Naive thymus-derived CD4-positive, alpha-beta T cell (primary cell): ENCODE results near the gene RPL31. TPM values are rescaled to one million over a fixed set of nuclear protein-coding genes. Genes with fewer than 3 reads are reported as not detected.

Source experiments
- ATAC-seq: fragments of 150-1000 bp; cut with Tn5 transposase; 2 replicates; pipeline ENCODE4 v1.10.0; 2021; ENCODE audit warnings: mild to moderate bottlenecking, moderate library complexity
- CTCF ChIA-PET: fragments of 350-600 bp; sonication (Branson Sonifier 250); formaldehyde crosslinking; loops from one replicate; lab custom pipeline; 2021; ENCODE audit warnings: antibody characterized with exemption; lab: Charles Lee
- POLR2A ChIA-PET: fragments of 350-600 bp; sonication (Branson Sonifier 250); formaldehyde crosslinking; loops from one replicate; lab custom pipeline; 2021; ENCODE audit warnings: antibody characterized with exemption, inconsistent platforms; lab: Charles Lee
- DNase-seq, 9 donors: peaks; one replicate each; pipeline versions ENCODE4 v3.0.0 to v3.0.0-alpha.2; 2020 to 2022; ENCODE audit warnings: mixed read lengths in 1 of 9
- H3K27ac ChIP-seq: one replicate; pipeline ENCODE4 v1.7.0; 2013; ENCODE audit warnings: mild to moderate bottlenecking, low read depth, low read length, moderate library complexity
- H3K27me3 ChIP-seq, 2 donors: one replicate each; pipeline ENCODE4 v1.7.0; 2013; ENCODE audit warnings: low read length in 2 of 2, mild to moderate bottlenecking in 2 of 2, moderate library complexity in 2 of 2; ENCODE audit not compliant: control insufficient read depth in 2 of 2, insufficient read depth in 2 of 2
- H3K36me3 ChIP-seq, 3 experiments: 1 replicate in 2 of 3; 2 replicates in 1 of 3; pipeline ENCODE4 v1.7.0; 2013; ENCODE audit warnings: low read length in 3 of 3, mild to moderate bottlenecking in 3 of 3, moderate library complexity in 1 of 3; ENCODE audit not compliant: insufficient read depth in 3 of 3, control insufficient read depth in 2 of 3
- H3K4me1 ChIP-seq, 2 donors: one replicate each; pipeline ENCODE4 v1.7.0; 2013; ENCODE audit warnings: low read length in 2 of 2, mild to moderate bottlenecking in 2 of 2, moderate library complexity in 1 of 2; ENCODE audit not compliant: control insufficient read depth in 2 of 2, insufficient read depth in 2 of 2
- H3K4me3 ChIP-seq: 2 replicates; pipeline ENCODE4 v1.7.0; 2013; ENCODE audit warnings: mild to moderate bottlenecking, low read length
- H3K9me3 ChIP-seq, 3 experiments: 1 replicate in 2 of 3; 2 replicates in 1 of 3; pipeline ENCODE4 v1.7.0; 2013; ENCODE audit warnings: low read length in 3 of 3; ENCODE audit not compliant: control insufficient read depth in 2 of 3
- H3K27ac Mint-ChIP-seq, 9 donors: one replicate each; pipeline ENCODE4 v1.8.0; 2020 to 2022; ENCODE audit warnings: mixed read lengths in 9 of 9, mild to moderate bottlenecking in 8 of 9, moderate library complexity in 5 of 9, inconsistent platforms in 2 of 9
- H3K27me3 Mint-ChIP-seq, 5 donors: one replicate each; pipeline ENCODE4 v1.8.0; 2021 to 2022; ENCODE audit warnings: mixed read lengths in 5 of 5, mild to moderate bottlenecking in 1 of 5
- H3K36me3 Mint-ChIP-seq, 5 donors: one replicate each; pipeline ENCODE4 v1.8.0; 2020 to 2022; ENCODE audit warnings: mixed read lengths in 5 of 5, mild to moderate bottlenecking in 3 of 5, inconsistent platforms in 1 of 5
- H3K4me1 Mint-ChIP-seq, 7 donors: one replicate each; pipeline ENCODE4 v1.8.0; 2020 to 2022; ENCODE audit warnings: mixed read lengths in 7 of 7, mild to moderate bottlenecking in 3 of 7, inconsistent platforms in 1 of 7
- H3K4me3 Mint-ChIP-seq, 10 donors: one replicate each; pipeline ENCODE4 v1.8.0; 2020 to 2022; ENCODE audit warnings: mild to moderate bottlenecking in 10 of 10, mixed read lengths in 10 of 10, moderate library complexity in 6 of 10, inconsistent platforms in 2 of 10
- H3K9me3 Mint-ChIP-seq, 11 donors: one replicate each; pipeline ENCODE4 v1.8.0; 2020 to 2022; ENCODE audit warnings: mixed read lengths in 11 of 11, mild to moderate bottlenecking in 4 of 11, inconsistent platforms in 1 of 11, moderate library complexity in 1 of 11
- intact Hi-C, 2 donors: fragments of 100-400 bp; cut with micrococcal nuclease; formaldehyde crosslinking; loops; one replicate each; pipeline ENCODE4 v1.15.1; 2023
- polyA plus RNA-seq, 2 donors: library from polyadenylated mRNA; unstranded; fragments of 300-500 nt; fragmentation: Illumina TruSeq; gene quantifications; one replicate each; pipeline ENCODE4 v1.2.3, GENCODE V29; 2021
- total RNA-seq, 6 experiments: library from RNA in 5 of 6; stranded (reverse) in 5 of 6; gene quantifications; 1 replicate in 5 of 6; 2 replicates in 1 of 6; pipeline ENCODE4 v1.2.3 and lab custom pipeline; 2021 to 2026

RPL31 gene
- total and polyA plus RNA-seq, 7 experiments from 2014 or later: 1,182 to 8,686 (median 2,740) TPM

DNA sequence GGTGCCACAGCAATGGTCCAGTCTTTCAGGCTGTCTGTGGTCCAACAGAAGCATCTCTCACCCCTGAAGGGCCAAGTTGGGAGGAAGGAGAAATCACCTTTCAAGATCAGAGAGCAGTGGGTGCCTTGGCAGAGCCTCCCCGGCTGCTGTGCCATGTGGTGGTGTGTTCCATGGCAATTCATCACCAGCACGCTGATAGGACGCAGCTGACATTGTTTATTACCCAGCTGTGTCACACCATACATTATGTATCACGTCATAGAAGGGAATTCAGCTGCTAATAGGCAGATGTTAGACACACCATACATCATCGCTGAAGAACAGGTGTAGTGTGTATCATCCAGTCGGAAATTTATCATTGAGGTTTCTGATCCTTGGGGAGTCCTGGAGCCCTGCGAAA, 29.6 kb upstream of the RPL31 start:
- no peak overlapping the region for H3K4me3 Mint-ChIP-seq
- intact Hi-C loops: no loop called here
- peaks cover 0 to 3% (median 0%) of the 10 kb centered on the region in 5 donors for H3K27me3 Mint-ChIP-seq
- ATAC-seq (no peak), DNase-seq (no peak)
- peaks cover 0 to 37% (median 12%) of the 10 kb centered on the region in 5 donors for H3K36me3 Mint-ChIP-seq
- ChIA-PET POLR2A (no interaction called here), CTCF (no interaction called here)
- Histone ChIP-seq H3K4me1 (no peaks in the 10 kb centered on the region), H3K9me3 (no peaks in the 10 kb centered on the region), H3K4me3 (no peak overlapping the region), H3K27me3 (no peaks in the 10 kb centered on the region), H3K27ac (no peak overlapping the region), H3K36me3 (peaks cover 0 to 4% (median 0%) of the 10 kb centered on the region in 3 experiments)
- peaks cover 0 to 1% (median 0%) of the 10 kb centered on the region in 11 donors for H3K9me3 Mint-ChIP-seq
- no peak overlapping the region for H3K27ac Mint-ChIP-seq
- H3K4me1 Mint-ChIP-seq: no peaks in the 10 kb centered on the region

DNA sequence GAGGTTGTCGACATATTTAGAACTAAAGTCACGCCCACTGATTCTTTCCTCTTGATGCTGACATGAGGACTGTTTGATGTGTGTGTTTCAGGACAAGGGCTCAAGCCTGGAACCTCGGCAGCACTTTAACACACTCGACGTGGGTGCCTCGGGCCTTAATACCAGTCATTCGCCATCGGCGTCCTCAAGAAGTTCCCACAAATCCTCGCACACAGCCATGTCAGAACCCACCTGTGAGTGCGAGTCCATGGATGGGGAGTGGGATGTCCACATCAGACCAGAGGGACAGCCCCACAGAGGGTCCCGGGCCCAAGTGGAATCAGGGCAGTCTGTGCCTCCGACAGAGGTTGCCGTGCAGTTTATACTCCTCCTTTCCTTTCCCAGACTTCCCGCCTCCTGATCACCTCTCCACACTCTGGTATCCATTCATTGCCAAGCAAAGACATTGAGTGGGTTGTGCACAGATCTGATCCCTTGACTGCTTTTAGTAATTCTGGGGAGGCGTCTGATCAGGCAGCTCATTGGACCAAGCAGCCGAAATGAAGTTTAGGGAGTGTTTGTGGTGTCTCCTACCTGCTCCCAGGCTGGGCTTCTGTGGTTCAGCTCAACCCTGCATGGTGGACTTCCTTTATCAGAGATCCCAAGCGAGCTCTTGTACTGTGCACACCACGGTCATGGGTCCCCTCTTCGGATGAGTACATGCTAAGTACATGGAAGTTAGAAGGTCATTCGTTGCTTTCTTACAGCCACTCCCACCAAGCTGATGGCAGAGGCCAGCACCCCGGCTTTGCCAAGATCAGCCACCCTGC, 27.2 kb upstream of the RPL31 start:
- CTCF ChIA-PET: interaction anchor here (0.8 kb wide), 1 partner anchor 87 kb away, joined by 3 read pairs; no protein-coding TSS in a partner anchor
- POLR2A ChIA-PET: no interaction called here

DNA sequence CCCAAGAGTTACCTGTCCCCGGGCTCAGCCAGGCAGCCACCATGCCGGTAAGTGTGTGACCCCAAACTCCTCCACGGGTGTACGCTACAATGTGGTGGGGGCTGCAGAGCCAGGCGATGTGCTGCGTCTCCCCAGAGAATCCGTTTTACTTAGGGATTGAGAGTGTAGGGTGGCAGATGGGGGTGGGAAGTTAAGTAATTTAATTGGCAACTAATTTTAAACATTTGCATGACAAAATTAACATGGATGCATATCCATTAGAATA, 26.6 kb upstream of the RPL31 start:
- peaks cover 0 to 3% (median 0%) of the 10 kb centered on the region in 7 donors for H3K4me1 Mint-ChIP-seq
- Histone ChIP-seq H3K27ac (no peak overlapping the region), H3K9me3 (no peaks in the 10 kb centered on the region), H3K4me1 (no peaks in the 10 kb centered on the region), H3K27me3 (no peaks in the 10 kb centered on the region), H3K4me3 (no peak overlapping the region), H3K36me3 (peaks cover 0 to 4% (median 0%) of the 10 kb centered on the region in 3 experiments)
- H3K36me3 Mint-ChIP-seq: peaks cover 0 to 36% (median 6%) of the 10 kb centered on the region in 5 donors
- H3K27me3 Mint-ChIP-seq: no peaks in the 10 kb centered on the region
- intact Hi-C loops: no loop called here
- H3K27ac Mint-ChIP-seq: no peak overlapping the region
- CTCF ChIA-PET: no interaction called here
- ATAC-seq (no peak), DNase-seq (no peak)
- peaks cover 0 to 1% (median 0%) of the 10 kb centered on the region in 11 donors for H3K9me3 Mint-ChIP-seq
- H3K4me3 Mint-ChIP-seq: no peak overlapping the region
- POLR2A ChIA-PET: no interaction called here

More for the DNA sequence above, 27.2 kb upstream of the RPL31 start:
- Histone ChIP-seq H3K4me3 (no peak overlapping the region), H3K4me1 (no peaks in the 10 kb centered on the region), H3K9me3 (no peaks in the 10 kb centered on the region), H3K36me3 (peaks cover 0 to 4% (median 0%) of the 10 kb centered on the region in 3 experiments), H3K27ac (no peak overlapping the region), H3K27me3 (no peaks in the 10 kb centered on the region)
- ATAC-seq: no peak
- peaks cover 0 to 3% (median 0%) of the 10 kb centered on the region in 7 donors for H3K4me1 Mint-ChIP-seq
- H3K4me3 Mint-ChIP-seq: no peak overlapping the region
- H3K9me3 Mint-ChIP-seq: peaks cover 0 to 1% (median 0%) of the 10 kb centered on the region in 11 donors
- intact Hi-C loops: no loop called here
- DNase-seq: no peak
- H3K27ac Mint-ChIP-seq: no peak overlapping the region
- H3K27me3 Mint-ChIP-seq: no peaks in the 10 kb centered on the region
- peaks cover 0 to 38% (median 6%) of the 10 kb centered on the region in 5 donors for H3K36me3 Mint-ChIP-seq

DNA sequence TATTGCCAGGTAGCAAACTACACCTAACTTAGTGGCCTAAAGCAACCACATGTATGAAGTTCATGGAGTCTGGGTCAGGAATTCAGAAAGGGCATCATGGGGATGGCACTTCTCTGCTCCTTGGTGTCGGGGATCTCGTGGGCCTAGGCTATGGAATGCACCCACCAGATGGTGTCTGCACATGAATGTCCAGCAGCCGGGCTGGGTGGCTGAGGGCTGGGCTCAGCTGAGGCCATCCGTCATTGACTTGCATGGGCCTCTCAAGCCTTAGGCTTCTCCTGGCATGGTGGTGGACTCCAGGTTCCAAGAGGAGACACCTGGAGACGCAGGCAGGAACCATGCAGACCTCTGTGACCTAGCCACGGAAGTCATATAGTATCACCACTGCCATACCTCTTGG, 26.0 kb upstream of the RPL31 start:
- Histone ChIP-seq H3K27me3 (no peaks in the 10 kb centered on the region), H3K4me3 (no peak overlapping the region), H3K9me3 (no peaks in the 10 kb centered on the region), H3K27ac (no peak overlapping the region), H3K4me1 (no peaks in the 10 kb centered on the region), H3K36me3 (peaks cover 0 to 4% (median 0%) of the 10 kb centered on the region in 3 experiments)
- intact Hi-C loops: no loop called here
- Mint-ChIP-seq H3K4me3 (no peak overlapping the region), H3K27ac (no peak overlapping the region), H3K9me3 (peaks cover 0 to 1% (median 0%) of the 10 kb centered on the region in 11 donors), H3K27me3 (no peaks in the 10 kb centered on the region), H3K36me3 (peaks cover 0 to 30% (median 6%) of the 10 kb centered on the region in 5 donors), H3K4me1 (peaks cover 0 to 3% (median 0%) of the 10 kb centered on the region in 7 donors)
- DNase-seq (no peak), ATAC-seq (no peak)
- CTCF ChIA-PET: no interaction called here
- POLR2A ChIA-PET: no interaction called here

DNA sequence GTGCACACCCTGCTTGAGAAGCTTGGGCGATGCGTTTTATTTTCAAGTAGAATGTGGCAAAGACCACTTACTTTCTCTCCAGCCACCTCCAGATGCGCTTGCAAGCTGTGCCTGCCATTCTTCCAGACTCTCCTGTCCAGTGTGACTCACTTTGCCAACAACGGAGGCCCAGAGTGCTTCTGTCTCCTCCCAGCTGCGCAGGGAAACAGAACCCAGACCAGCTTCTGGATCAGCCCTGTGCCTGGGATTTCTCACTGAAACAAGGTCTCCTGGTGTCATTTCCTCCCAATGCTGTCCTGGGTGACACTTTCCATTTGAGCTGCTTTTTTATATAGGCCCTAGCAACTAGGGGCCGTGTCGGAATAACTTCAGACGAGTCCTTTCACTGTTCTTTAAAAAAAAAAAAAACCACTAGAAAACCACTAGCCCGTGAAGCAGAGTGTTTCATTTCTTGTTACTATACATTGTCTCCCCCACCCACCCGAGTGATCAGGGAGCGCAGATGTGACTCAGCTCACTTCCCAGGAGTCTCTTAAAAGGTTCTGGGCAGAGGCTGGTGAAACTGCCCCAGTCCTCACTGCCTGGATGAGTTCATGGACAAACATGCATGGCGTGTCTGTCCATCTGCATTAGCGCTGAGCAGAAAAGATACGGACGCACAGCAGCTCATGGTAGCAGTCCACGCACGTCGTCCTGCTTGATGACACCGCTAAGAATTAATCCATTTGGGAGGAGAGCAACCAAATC, 25.3 kb upstream of the RPL31 start:
- H3K27me3 Mint-ChIP-seq: no peaks in the 10 kb centered on the region
- H3K4me3 Mint-ChIP-seq: no peak overlapping the region
- POLR2A ChIA-PET: interaction anchor here (0.6 kb wide), 1 partner anchor 225 kb away, joined by 6 read pairs; no protein-coding TSS in a partner anchor
- H3K27ac Mint-ChIP-seq: no peak overlapping the region
- CTCF ChIA-PET: interaction anchor here (0.7 to 2.1 kb wide), 2 partner anchors 301 to 367 kb away, joined by 3 to 7 read pairs; no protein-coding TSS in a partner anchor
- no peaks in the 10 kb centered on the region for H3K27me3 ChIP-seq
- peaks cover 0 to 4% (median 0%) of the 10 kb centered on the region in 3 experiments for H3K36me3 ChIP-seq
- H3K4me1 Mint-ChIP-seq: peaks cover 0 to 3% (median 0%) of the 10 kb centered on the region in 7 donors
- H3K4me3 ChIP-seq: no peak overlapping the region
- no peaks in the 10 kb centered on the region for H3K4me1 ChIP-seq
- peaks cover 0 to 25% (median under 1%) of the 10 kb centered on the region in 5 donors for H3K36me3 Mint-ChIP-seq
- no peaks in the 10 kb centered on the region for H3K9me3 ChIP-seq
- no peak overlapping the region for H3K27ac ChIP-seq
- no peak for ATAC-seq
- H3K9me3 Mint-ChIP-seq: peaks cover 0 to 1% (median 0%) of the 10 kb centered on the region in 11 donors
- DNase-seq: no peak
- intact Hi-C loops: no loop called here

DNA sequence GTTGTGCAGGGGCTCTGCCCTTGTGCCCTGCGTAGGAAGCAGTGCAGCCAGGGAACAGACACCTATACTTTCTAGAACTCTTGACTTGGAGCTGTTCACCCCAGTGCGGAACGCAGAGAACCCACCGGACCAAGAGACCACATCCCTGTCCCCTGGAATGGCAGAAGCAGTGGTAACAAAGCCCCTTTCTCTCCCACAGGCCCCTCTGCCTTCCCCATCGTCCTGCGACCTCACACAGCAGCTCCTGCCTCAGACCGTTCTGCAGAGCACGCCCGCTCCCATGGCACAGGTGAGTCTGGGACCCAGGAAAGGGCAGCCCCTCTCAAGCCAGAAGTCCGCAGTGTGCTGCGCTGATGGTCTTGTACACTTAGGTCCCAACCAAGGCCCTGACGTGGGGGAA, 24.6 kb upstream of the RPL31 start:
- intact Hi-C loops: no loop called here
- Histone ChIP-seq H3K9me3 (no peaks in the 10 kb centered on the region), H3K27ac (no peak overlapping the region), H3K4me1 (no peaks in the 10 kb centered on the region), H3K4me3 (no peak overlapping the region), H3K27me3 (no peaks in the 10 kb centered on the region), H3K36me3 (peaks cover 0 to under 1% (median 0%) of the 10 kb centered on the region in 3 experiments)
- peaks cover 0 to 21% (median 0%) of the 10 kb centered on the region in 5 donors for H3K36me3 Mint-ChIP-seq
- ATAC-seq (no peak), DNase-seq (no peak)
- H3K4me1 Mint-ChIP-seq: peaks cover 0 to 3% (median 0%) of the 10 kb centered on the region in 7 donors
- H3K9me3 Mint-ChIP-seq: peaks cover 0 to 1% (median 0%) of the 10 kb centered on the region in 11 donors
- ChIA-PET CTCF (interaction anchor here (2.1 kb wide), 1 partner anchor 367 kb away, joined by 7 read pairs; no protein-coding TSS in a partner anchor), POLR2A (no interaction called here)
- no peaks in the 10 kb centered on the region for H3K27me3 Mint-ChIP-seq
- no peak overlapping the region for H3K27ac Mint-ChIP-seq
- no peak overlapping the region for H3K4me3 Mint-ChIP-seq
